Naive thymus-derived CD8-positive, alpha-beta T cell (primary cell): Measurements from ENCODE around the gene USPL1. TPM values are rescaled to one million over a fixed set of nuclear protein-coding genes. Genes with fewer than 3 reads are reported as not detected.
"Not testable (repeated sequence)": the region's sequence is repeated elsewhere in the genome, so short reads cannot be mapped to it uniquely, and the experiment has no call there.

ENCODE experiments used
- ATAC-seq, 2 donors: fragments of 150-1000 bp; cut with Tn5 transposase in 1 of 2; sonication (Bioruptor Pico), chemical (Tn5 transposase) in 1 of 2; 1 replicate in 1 of 2; 2 replicates in 1 of 2; pipeline ENCODE4 v1.10.0; 2021; ENCODE audit warnings: mild to moderate bottlenecking in 2 of 2, moderate library complexity in 2 of 2
- POLR2A ChIA-PET: fragments of 350-600 bp; sonication (Branson Sonifier 250); formaldehyde crosslinking; loops from one replicate; lab custom pipeline; 2021; ENCODE audit warnings: antibody characterized with exemption; lab: Charles Lee
- DNase-seq, 10 donors: peaks; one replicate each; pipeline versions ENCODE4 v3.0.0 to v3.0.0-alpha.2; 2020 to 2022
- H3K27ac Mint-ChIP-seq, 10 donors: one replicate each; pipeline ENCODE4 v1.8.0; 2020 to 2022; ENCODE audit warnings: mild to moderate bottlenecking in 10 of 10, mixed read lengths in 10 of 10, moderate library complexity in 4 of 10, inconsistent platforms in 1 of 10
- H3K27me3 Mint-ChIP-seq, 5 donors: one replicate each; pipeline ENCODE4 v1.8.0; 2021 to 2022; ENCODE audit warnings: mixed read lengths in 5 of 5
- H3K36me3 Mint-ChIP-seq, 3 donors: one replicate each; pipeline ENCODE4 v1.8.0; 2020 to 2022; ENCODE audit warnings: mixed read lengths in 3 of 3, mild to moderate bottlenecking in 2 of 3, inconsistent platforms in 1 of 3
- H3K4me1 Mint-ChIP-seq, 4 donors: one replicate each; pipeline ENCODE4 v1.8.0; 2021 to 2022; ENCODE audit warnings: mixed read lengths in 4 of 4
- H3K4me3 Mint-ChIP-seq, 10 donors: one replicate each; pipeline ENCODE4 v1.8.0; 2020 to 2022; ENCODE audit warnings: mild to moderate bottlenecking in 10 of 10, mixed read lengths in 10 of 10, moderate library complexity in 6 of 10, inconsistent platforms in 1 of 10
- H3K9me3 Mint-ChIP-seq, 9 donors: one replicate each; pipeline ENCODE4 v1.8.0; 2020 to 2022; ENCODE audit warnings: mixed read lengths in 9 of 9, mild to moderate bottlenecking in 3 of 9, inconsistent platforms in 1 of 9, moderate library complexity in 1 of 9
- polyA plus RNA-seq, 3 donors: library from polyadenylated mRNA; unstranded; fragments of 300-500 nt; fragmentation: Illumina TruSeq; gene quantifications; one replicate each; pipeline ENCODE4 v1.2.3, GENCODE V29; 2021
- total RNA-seq, 8 experiments: library from RNA in 2 of 8; stranded (reverse) in 2 of 8; gene quantifications; one replicate each; pipeline ENCODE4 v1.2.3 and lab custom pipeline; 2021 to 2026

USPL1 gene
- total and polyA plus RNA-seq, 5 experiments from 2014 or later = 13.4 to 31.1 (median 17.6) TPM

DNA sequence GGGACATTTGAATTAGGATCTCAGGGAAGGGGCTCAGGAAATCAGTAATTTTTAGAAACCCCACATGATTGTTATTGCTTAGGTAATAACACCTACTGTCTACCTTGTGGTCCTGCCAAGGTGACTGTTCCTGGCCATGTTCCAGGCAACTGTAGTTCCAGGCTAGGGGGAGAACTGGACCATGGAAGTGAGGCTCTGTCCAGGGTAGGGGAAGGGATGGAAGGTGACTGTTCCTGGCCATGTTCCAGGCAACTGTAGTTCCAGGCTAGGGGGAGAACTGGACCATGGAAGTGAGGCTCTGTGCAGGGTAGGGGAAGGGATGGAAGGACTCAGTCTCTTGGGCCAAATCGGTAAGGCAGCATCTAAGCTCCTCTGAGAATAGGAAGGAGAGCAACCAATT, 23.5 kb downstream of the USPL1 start:
- ATAC-seq, H3K9me3 Mint-ChIP-seq, DNase-seq, H3K27me3 Mint-ChIP-seq, POLR2A ChIA-PET, H3K4me3 Mint-ChIP-seq: not testable (repeated sequence)
- Mint-ChIP-seq H3K36me3 (peaks cover 7 to 88% (median 26%) of the 10 kb centered on the region in 3 donors), H3K27ac (peak overlapping the region in 2 of 10 donors; percentile 50 to 56), H3K4me1 (peaks cover 15 to 38% (median 30%) of the 10 kb centered on the region in 4 donors)

DNA sequence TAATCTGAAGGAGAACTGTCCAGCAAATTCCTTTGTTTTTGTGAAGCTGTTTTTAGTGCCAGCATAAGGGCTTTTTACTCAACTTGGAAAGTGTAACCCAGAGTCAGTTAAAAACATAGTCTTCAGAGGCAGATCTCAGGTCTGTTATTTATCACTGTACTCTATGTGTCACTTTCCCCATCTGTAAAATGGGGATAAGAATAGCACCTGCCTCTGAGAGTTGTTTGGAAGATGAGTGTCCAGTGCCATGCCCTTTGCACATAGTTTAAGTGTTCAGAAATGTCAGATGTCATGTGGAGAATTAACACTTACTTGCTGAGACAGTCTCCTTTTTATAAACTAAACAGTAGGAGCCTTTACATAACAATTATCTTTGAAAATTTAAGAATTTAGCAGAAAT, 27.9 kb downstream of the USPL1 start:
- H3K4me3 Mint-ChIP-seq = no peak overlapping the region
- peaks cover 0 to 94% (median 29%) of the 10 kb centered on the region in 3 donors for H3K36me3 Mint-ChIP-seq
- H3K27me3 Mint-ChIP-seq = no peaks in the 10 kb centered on the region
- POLR2A ChIA-PET = no interaction called here
- ATAC-seq = no peak
- no peak overlapping the region for H3K27ac Mint-ChIP-seq
- peaks cover 10 to 36% (median 25%) of the 10 kb centered on the region in 4 donors for H3K4me1 Mint-ChIP-seq
- no peak for DNase-seq
- H3K9me3 Mint-ChIP-seq = no peaks in the 10 kb centered on the region

DNA sequence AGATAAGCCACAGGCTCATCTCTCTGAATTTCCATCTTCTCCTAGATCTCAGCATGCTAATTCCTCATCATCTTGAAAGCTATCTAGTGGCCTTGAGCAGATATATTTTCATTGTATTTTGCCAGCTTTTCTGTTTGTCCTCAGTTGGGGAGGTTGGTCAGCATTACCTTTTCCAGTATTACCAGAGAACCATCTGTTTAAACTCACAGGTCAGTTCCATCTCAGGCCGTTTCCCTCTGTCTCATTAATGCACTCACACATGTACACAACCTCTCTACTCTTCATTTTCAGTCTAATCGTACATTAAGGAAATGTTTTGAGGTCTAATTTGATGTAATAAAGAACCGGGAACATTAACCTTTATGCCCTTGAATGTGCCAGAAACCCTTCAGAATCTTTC, 29.7 kb downstream of the USPL1 start:
- Mint-ChIP-seq H3K4me1 (peaks cover 13 to 41% (median 27%) of the 10 kb centered on the region in 4 donors), H3K4me3 (no peak overlapping the region), H3K27me3 (no peaks in the 10 kb centered on the region), H3K36me3 (peaks cover 0 to 96% (median 21%) of the 10 kb centered on the region in 3 donors), H3K27ac (peak overlapping the region in 6 of 10 donors; percentile 9 to 68 (median 46)), H3K9me3 (no peaks in the 10 kb centered on the region)
- ATAC-seq (no peak), DNase-seq (no peak)
- POLR2A ChIA-PET = no interaction called here

DNA sequence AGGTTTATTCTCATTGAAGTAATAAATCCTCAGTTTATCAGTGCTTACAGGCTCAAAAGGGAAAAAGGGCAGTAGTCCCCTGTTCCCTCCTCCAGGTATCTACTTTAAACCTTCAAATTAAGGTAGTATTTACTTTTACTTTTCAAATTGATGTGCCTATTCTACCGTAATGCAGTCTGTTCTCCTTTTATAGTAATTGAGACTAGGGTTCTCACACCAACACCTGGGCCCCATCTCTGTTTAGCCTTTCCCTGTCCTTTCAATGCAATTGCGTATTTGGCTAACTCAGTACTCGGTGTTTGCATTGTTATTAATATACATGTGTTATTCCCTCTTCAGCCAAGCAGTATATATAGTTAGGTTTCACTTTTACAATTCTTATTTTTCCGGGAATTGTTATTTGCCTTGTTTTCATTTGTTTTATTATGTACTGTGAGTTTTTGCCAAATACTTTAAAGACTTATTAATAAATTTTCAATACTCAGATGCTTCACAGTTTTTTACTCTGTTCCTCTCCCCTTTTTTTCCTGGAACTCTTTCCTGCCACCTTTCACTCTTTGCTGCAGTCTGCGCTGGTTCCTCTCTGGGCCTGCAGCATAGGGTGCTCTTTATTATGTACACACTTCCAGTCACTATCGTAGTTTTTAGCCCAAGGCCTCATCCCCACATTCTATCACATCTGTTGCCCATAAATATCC, 30.3 kb downstream of the USPL1 start:
- no peak for ATAC-seq
- POLR2A ChIA-PET = no interaction called here
- Mint-ChIP-seq H3K27me3 (no peaks in the 10 kb centered on the region), H3K9me3 (no peaks in the 10 kb centered on the region), H3K4me1 (peaks cover 13 to 47% (median 31%) of the 10 kb centered on the region in 4 donors), H3K27ac (peak overlapping the region in 7 of 10 donors; percentile 2 to 61 (median 5)), H3K4me3 (no peak overlapping the region), H3K36me3 (peaks cover 2 to 96% (median 21%) of the 10 kb centered on the region in 3 donors)
- no peak for DNase-seq

- peaks cover 7 to 95% (median 22%) of the 10 kb centered on the region in 3 donors for H3K36me3 Mint-ChIP-seq
- no peaks in the 10 kb centered on the region for H3K27me3 Mint-ChIP-seq
- DNase-seq (no peak), ATAC-seq (no peak)
- H3K9me3 Mint-ChIP-seq = no peaks in the 10 kb centered on the region
- peaks cover 13 to 51% (median 37%) of the 10 kb centered on the region in 4 donors for H3K4me1 Mint-ChIP-seq
- H3K27ac Mint-ChIP-seq = peak overlapping the region in 6 of 10 donors; percentile 2 to 61 (median 9)
- no peak overlapping the region for H3K4me3 Mint-ChIP-seq
- POLR2A ChIA-PET = no interaction called here
Observed at GRCh38 chr13:30648522-30649012, 30.8 kb downstream of the USPL1 start.

DNA sequence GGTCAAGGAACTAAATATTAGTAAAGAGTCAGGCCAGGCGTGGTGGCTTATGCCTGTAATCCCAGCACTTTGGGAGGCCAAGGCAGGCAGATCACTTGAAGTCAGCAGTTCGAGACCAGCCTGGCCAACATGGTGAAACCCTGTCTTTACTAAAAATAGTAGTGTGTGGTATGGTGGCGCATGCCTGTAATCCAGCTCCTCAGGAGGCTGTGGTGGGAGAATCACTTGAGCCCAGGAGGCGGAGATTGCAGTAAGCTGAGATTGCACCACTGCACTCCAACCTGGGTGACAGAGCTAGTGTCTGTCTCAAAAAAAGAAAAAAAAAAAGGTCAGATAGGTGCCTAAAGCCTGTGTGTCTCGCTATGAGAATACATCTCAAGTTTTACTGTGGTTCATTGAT, 33.9 kb downstream of the USPL1 start:
- POLR2A ChIA-PET = interaction anchor here (0.8 kb wide), 1 partner anchor 34 kb away, joined by 3 read pairs; the partner anchor contains the start of gene USPL1
- DNase-seq, ATAC-seq, H3K27me3 Mint-ChIP-seq, H3K4me3 Mint-ChIP-seq, H3K9me3 Mint-ChIP-seq: not testable (repeated sequence)
- H3K4me1 Mint-ChIP-seq = peaks cover 18 to 52% (median 46%) of the 10 kb centered on the region in 4 donors
- H3K27ac Mint-ChIP-seq = peak overlapping the region in 9 of 10 donors; percentile 4 to 76 (median 44)
- H3K36me3 Mint-ChIP-seq = peaks cover 12 to 96% (median 37%) of the 10 kb centered on the region in 3 donors

GRCh38 chr13:30652746-30653386, 35.1 kb downstream of the USPL1 start:
- DNase-seq = no peak
- no peak for ATAC-seq
- no peaks in the 10 kb centered on the region for H3K9me3 Mint-ChIP-seq
- peaks cover 18 to 45% (median 42%) of the 10 kb centered on the region in 4 donors for H3K4me1 Mint-ChIP-seq
- peaks cover 16 to 96% (median 40%) of the 10 kb centered on the region in 3 donors for H3K36me3 Mint-ChIP-seq
- POLR2A ChIA-PET = no interaction called here
- H3K27me3 Mint-ChIP-seq = no peaks in the 10 kb centered on the region
- no peak overlapping the region for H3K4me3 Mint-ChIP-seq
- H3K27ac Mint-ChIP-seq = peak overlapping the region in 8 of 10 donors; percentile 1 to 79 (median 31)

DNA sequence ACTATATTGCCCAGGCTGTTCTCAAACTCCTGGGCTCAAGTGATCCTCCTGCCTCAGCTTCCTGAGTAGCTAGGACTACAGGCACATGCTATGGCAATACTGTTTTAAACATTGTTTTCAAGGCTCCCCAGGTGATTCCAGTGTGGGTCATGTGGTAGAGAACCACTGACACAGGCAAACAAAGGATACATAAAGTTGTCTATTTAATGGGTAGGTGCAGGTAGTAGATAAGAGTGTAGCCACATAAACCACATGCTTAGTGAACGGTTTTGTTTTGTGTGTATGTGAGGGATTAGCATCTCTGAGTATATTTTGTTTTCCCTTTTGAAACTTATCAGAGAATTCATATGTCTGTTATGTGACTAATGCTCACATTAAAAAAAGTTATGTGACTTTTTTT, 36.7 kb downstream of the USPL1 start:
- H3K27me3 Mint-ChIP-seq = no peaks in the 10 kb centered on the region
- peaks cover 20 to 94% (median 45%) of the 10 kb centered on the region in 3 donors for H3K36me3 Mint-ChIP-seq
- peaks cover 14 to 38% (median 34%) of the 10 kb centered on the region in 4 donors for H3K4me1 Mint-ChIP-seq
- peak; percentile 70 to 73 for ATAC-seq
- no peaks in the 10 kb centered on the region for H3K9me3 Mint-ChIP-seq
- H3K4me3 Mint-ChIP-seq = peak overlapping the region in 4 of 10 donors; percentile 47 to 75 (median 58)
- no peak for DNase-seq
- POLR2A ChIA-PET = no interaction called here
- H3K27ac Mint-ChIP-seq = peak overlapping the region; percentile 17 to 96 (median 80)

- H3K27ac Mint-ChIP-seq = peak overlapping the region in 2 of 10 donors; percentile 42 to 69
- no peaks in the 10 kb centered on the region for H3K27me3 Mint-ChIP-seq
- peaks cover 14 to 37% (median 34%) of the 10 kb centered on the region in 4 donors for H3K4me1 Mint-ChIP-seq
- H3K4me3 Mint-ChIP-seq = no peak overlapping the region
- H3K36me3 Mint-ChIP-seq = peaks cover 20 to 80% (median 39%) of the 10 kb centered on the region in 3 donors
- POLR2A ChIA-PET = no interaction called here
- DNase-seq (no peak), ATAC-seq (no peak)
- H3K9me3 Mint-ChIP-seq = no peaks in the 10 kb centered on the region
Observed at GRCh38 chr13:30656178-30656577, 38.5 kb downstream of the USPL1 start.

- H3K27ac Mint-ChIP-seq = peak overlapping the region in 1 of 10 donors; percentile 27
- H3K4me1 Mint-ChIP-seq = peaks cover 6 to 21% (median 9%) of the 10 kb centered on the region in 4 donors
- DNase-seq (no peak), ATAC-seq (no peak)
- POLR2A ChIA-PET = no interaction called here
- no peak overlapping the region for H3K4me3 Mint-ChIP-seq
- H3K9me3 Mint-ChIP-seq = no peaks in the 10 kb centered on the region
- H3K36me3 Mint-ChIP-seq = peaks cover 13 to 44% (median 31%) of the 10 kb centered on the region in 3 donors
- no peaks in the 10 kb centered on the region for H3K27me3 Mint-ChIP-seq
Observed at GRCh38 chr13:30659980-30660379, 42.3 kb downstream of the USPL1 start.

- no peak for ATAC-seq
- DNase-seq = no peak
- no peak overlapping the region for H3K27ac Mint-ChIP-seq
- H3K4me1 Mint-ChIP-seq = peaks cover 6 to 21% (median 9%) of the 10 kb centered on the region in 4 donors
- POLR2A ChIA-PET = no interaction called here
- H3K27me3 Mint-ChIP-seq = no peaks in the 10 kb centered on the region
- no peak overlapping the region for H3K4me3 Mint-ChIP-seq
- no peaks in the 10 kb centered on the region for H3K9me3 Mint-ChIP-seq
- peaks cover 13 to 37% (median 27%) of the 10 kb centered on the region in 3 donors for H3K36me3 Mint-ChIP-seq
Observed at GRCh38 chr13:30660796-30661195, 43.1 kb downstream of the USPL1 start.

DNA sequence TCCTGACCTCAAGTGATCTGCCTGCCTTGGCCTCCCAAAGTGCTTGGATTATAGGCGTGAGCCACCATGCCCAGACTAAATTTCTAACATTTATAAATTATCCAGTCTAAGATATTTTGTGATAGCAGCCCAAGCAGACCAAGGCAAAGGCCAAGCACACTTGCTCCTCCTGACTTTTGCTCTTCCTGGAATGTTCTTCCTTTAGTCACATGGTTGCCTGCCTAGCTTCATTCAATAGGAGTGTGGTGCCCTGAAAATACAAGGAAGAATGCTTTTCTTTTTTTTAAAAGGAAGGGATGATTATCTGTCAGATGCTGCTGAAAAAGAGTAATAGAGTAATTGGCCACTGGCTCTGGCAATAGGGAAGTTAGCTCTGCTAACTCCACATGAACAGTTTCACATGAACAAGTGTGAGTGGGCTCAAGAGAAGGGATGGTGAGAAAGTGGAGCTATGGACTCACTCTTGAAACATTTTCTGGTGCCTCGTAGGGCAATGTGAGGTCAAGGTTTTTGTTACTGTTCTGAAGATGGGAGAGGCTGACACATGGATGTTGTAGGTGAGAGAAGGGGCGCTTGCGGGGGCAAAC, 47.1 kb downstream of the USPL1 start:
- Mint-ChIP-seq H3K27me3 (no peaks in the 10 kb centered on the region), H3K4me1 (peaks cover under 1 to 15% (median 7%) of the 10 kb centered on the region in 4 donors), H3K9me3 (no peaks in the 10 kb centered on the region), H3K36me3 (peaks cover 0 to under 1% (median 0%) of the 10 kb centered on the region in 3 donors), H3K4me3 (no peak overlapping the region), H3K27ac (no peak overlapping the region)
- DNase-seq (no peak), ATAC-seq (no peak)
- POLR2A ChIA-PET = interaction anchor here (1.9 kb wide), 1 partner anchor 48 kb away, joined by 7 read pairs; the partner anchor contains the start of gene USPL1
